Measurements from ENCODE around the gene RPAP3.
"Not testable (repeated sequence)": the region's sequence is repeated elsewhere in the genome, so short reads cannot be mapped to it uniquely, and the experiment has no call there.

Gene RPAP3

DNA sequence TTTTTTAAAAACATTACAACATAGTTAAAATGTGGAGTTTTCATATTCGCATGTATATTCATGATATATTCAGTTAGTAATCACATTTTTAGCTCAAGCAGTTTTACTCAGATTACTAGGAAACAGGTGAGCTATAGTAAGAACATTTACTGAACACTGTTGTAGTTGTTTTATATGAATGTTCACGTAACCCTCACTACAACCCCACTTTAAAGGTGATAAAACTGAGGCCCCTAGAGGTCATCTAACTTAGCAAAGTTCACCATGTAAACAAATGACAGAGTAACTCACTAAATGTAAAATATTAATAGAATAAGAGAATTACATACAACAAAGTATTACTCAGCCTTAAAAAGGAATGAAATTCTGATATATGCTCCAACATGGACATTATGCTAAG, 26.0 kb downstream of the RPAP3 start:
- DNase-seq (ENCODE audit: low spot score) = no peak

DNA sequence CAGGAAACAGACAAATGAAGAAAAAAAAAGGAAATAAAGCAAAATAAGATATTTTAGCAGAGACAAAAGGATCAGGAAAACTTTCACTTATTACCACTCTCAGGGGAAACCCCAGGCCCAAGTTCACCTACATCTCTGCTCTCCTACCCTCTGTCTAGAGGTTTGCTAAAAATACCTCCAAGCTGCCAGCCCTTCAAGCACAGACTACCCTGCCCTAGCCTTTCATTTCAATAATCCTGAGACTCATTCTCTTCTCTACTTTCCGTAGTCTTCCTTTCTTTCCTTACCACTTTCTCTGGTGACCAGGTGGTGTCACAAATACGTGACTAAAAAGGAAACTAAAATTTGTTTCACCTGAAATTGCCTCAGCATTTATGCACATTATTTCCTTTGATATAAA, 33.8 kb downstream of the RPAP3 start:
- no peak for DNase-seq (ENCODE audit: low spot score)

GRCh38 chr12:47667935-47668334, 37.9 kb downstream of the RPAP3 start:
- DNase-seq (ENCODE audit: low spot score) = not testable (repeated sequence)

GRCh38 chr12:47652521-47653234, 53.2 kb downstream of the RPAP3 start:
- no peak for DNase-seq (ENCODE audit: low spot score)

DNA sequence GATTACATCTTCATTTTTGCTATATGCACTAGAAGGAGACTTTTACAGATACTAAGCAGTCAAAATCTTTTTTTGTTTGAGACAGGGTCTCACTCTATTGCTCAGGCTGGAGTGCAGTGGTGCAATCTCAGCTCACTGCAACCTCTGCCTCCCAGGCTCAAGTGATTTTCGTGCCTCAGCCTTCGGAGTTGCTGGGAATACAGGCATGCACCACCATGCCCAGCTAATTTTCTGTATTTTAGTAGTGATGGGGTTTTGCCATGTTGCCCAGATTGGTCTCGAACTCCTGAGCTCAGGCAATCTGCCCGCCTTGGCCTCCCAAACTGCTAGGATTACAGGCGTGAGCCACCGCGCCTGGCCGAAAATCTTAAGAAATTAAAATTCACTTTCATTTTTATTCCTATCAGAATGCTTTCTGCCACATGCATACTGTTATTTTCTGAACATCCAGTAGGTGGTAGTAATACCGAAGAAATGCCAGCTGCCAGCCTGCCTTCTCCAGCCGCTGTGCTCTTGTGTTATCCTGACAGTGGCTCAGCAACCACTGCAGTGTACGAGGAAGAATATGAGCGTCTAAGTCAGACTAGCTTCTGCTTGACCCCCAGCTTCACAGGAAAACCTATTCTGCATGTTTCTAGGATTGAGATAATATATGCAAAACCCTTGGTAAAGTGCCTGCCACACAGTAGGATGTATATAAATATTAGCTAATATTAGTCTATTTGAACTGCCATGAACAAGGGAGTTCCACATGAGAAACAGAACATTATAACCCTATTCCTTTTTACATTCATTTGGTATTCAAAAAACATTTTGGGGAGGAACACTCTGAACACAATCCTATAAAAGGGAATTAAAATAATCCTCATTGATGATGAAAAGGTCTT, 54.2 kb downstream of the RPAP3 start:
- DNase-seq (ENCODE audit: low spot score) = peak; percentile 72

DNA sequence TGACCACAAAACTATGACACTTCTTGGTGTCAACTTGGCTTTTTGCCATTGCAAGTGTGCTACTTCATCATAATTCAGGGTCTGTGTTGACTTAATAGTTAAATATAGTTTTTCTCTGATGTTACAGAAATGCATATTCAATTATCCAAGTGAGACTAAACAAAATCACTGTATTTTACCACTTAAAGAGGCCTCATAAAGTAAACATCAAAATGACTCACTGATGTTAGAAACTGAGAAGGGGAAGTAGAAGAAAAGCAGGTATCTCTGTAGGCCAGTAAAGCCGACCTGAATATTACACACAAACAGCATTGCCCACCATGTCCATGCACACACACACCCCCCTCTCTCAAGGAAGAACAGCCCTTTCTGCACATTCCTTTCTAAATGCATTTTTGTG, 55.4 kb downstream of the RPAP3 start:
- DNase-seq (ENCODE audit: low spot score) = no peak

GRCh38 chr12:47649381-47649780, 56.4 kb downstream of the RPAP3 start:
- DNase-seq (ENCODE audit: low spot score) = no peak

DNA sequence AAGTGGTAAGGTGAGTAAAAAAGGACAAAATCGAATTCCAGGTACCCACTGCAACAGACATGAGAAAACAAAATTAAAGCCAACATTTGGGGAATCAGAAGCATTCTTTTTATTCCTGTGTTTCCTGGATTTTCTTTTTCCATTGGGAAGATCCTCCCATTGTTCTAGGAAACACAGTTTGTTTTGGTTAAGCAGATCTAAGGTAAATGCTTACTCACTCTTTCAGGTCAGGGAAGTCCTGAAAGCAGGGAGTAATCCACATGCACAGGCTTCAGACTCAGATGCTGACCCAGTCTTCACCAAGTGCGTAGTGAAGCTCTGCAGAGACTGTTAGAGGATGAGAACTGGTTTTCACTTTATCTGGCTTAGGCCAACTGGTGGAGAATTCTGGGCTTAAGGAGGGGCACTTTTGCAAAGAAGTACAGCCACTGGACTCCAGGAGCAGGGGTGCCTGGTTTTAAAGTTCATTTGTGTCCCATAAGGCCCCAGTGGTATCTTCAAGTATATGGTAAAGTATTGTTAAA, 57.7 kb downstream of the RPAP3 start:
- no peak for DNase-seq (ENCODE audit: low spot score)

- not testable (repeated sequence) for DNase-seq (ENCODE audit: low spot score)
Observed at GRCh38 chr12:47642310-47642709, 63.5 kb downstream of the RPAP3 start.

DNA sequence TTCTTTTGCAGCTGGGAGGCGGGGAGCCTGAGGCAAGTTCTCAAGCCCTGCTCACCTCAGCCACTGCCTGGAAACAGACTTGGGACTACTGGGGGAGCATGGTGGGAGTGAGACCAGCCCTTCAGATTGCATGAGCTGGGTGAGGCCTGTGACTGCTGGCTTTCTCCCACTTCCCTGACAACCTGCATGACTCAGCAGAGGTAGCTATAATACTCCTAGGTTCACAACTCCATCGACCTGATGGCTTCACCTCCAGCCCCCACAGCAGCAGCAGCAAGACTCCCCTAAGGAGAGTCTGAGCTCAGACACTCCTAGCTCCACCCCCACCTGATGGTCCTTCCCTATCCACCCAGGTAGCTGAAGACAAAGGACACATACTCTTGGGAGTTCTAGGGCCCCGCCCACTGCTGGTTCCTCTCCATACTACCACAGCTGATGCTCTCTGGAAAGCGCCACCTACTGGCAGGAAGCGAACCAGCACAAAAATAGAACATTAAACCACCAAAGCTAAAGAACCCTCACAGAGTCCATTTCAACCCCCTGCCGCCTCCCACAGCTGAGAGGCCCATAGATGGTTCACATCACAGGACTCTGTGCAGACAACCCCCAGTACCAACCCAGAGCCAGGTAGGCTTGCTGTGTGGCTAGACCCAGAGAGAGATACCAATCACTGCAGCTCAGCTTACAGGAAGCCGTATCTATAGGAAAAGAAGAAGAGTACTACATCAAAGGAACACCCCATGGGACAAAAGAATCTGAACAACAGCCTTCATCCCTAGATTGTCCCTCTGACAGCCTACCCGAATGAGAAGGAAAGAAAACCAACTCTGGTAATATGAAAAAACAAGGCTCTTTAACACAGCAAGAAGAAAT, 68.7 kb downstream of the RPAP3 start:
- DNase-seq (ENCODE audit: low spot score) = no peak

- not testable (repeated sequence) for DNase-seq (ENCODE audit: low spot score)
Observed at GRCh38 chr12:47635770-47636169, 70.1 kb downstream of the RPAP3 start.

- no peak for DNase-seq (ENCODE audit: low spot score)
Observed at GRCh38 chr12:47634127-47634526, 71.7 kb downstream of the RPAP3 start.

- DNase-seq (ENCODE audit: low spot score) = no peak
Observed at GRCh38 chr12:47621960-47622359, 83.9 kb downstream of the RPAP3 start.

- DNase-seq (ENCODE audit: low spot score) = no peak
Observed at GRCh38 chr12:47617476-47617875, 88.4 kb downstream of the RPAP3 start.

GRCh38 chr12:47616440-47616839, 89.4 kb downstream of the RPAP3 start:
- no peak for DNase-seq (ENCODE audit: low spot score)

DNA sequence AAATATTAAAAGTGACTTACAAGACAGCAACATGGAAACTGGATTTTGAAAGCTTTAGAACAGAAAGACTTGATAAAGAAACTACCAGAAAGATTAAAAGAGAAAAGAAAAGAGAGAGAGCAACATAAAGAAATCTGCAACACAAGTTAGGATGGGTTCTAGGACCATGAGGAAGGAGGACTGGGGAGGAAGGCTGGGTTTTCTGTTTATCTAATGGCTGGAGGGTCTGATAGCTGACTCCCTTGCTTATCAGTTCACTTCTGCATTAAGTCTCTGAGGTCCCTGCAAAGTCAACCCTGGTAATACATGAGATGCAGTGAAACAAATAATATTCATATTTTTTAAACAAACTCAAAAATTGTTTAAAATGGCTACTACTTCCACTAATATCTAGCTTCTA, 90.1 kb downstream of the RPAP3 start:
- DNase-seq (ENCODE audit: low spot score) = no peak

- DNase-seq (ENCODE audit: low spot score) = no peak
Observed at GRCh38 chr12:47614521-47614920, 91.3 kb downstream of the RPAP3 start.

GRCh38 chr12:47612953-47613352, 92.9 kb downstream of the RPAP3 start:
- no peak for DNase-seq (ENCODE audit: low spot score)

GRCh38 chr12:47611906-47612305, 93.9 kb downstream of the RPAP3 start:
- DNase-seq (ENCODE audit: low spot score) = no peak
